DOHH2 (cell line): ENCODE measurements around the gene RNU1-1.
"Not testable (repeated sequence)": the region's sequence is repeated elsewhere in the genome, so short reads cannot be mapped to it uniquely, and the experiment has no call there.

ENCODE experiments used
- H3F3A ChIP-seq: fragments of 200-600 bp; sonication (generic), shearing (Covaris generic); 2 replicates; pipeline ENCODE4 v1.6.0; 2016; ENCODE audit warnings: antibody characterized with exemption, mild to moderate bottlenecking; ENCODE audit not compliant: control insufficient read depth, insufficient read depth
- H3K27ac ChIP-seq: fragments of 200-600 bp; sonication (generic); 2 replicates; pipeline ENCODE4 v1.5.1; 2014; ENCODE audit warnings: low read depth, mild to moderate bottlenecking, low read length, moderate library complexity
- H3K27me3 ChIP-seq: fragments of 200-600 bp; sonication (generic); 2 replicates; pipeline ENCODE4 v1.6.1; 2014; ENCODE audit warnings: mild to moderate bottlenecking, low read length, mixed read lengths; ENCODE audit not compliant: control insufficient read depth
- H3K36me3 ChIP-seq: fragments of 200-600 bp; sonication (generic); 2 replicates; pipeline ENCODE4 v1.6.1; 2014; ENCODE audit warnings: mild to moderate bottlenecking, low read length, moderate library complexity, mixed read lengths; ENCODE audit not compliant: control insufficient read depth
- H3K4me1 ChIP-seq: fragments of 200-600 bp; sonication (generic); 2 replicates; pipeline ENCODE4 v1.6.1; 2014; ENCODE audit warnings: mild to moderate bottlenecking, low read length, mixed read lengths; ENCODE audit not compliant: control insufficient read depth
- H3K4me2 ChIP-seq: fragments of 200-600 bp; sonication (generic); 2 replicates; pipeline ENCODE4 v1.6.0; 2014; ENCODE audit warnings: mild to moderate bottlenecking, low read length, moderate library complexity
- H3K4me3 ChIP-seq: fragments of 200-600 bp; sonication (generic); 2 replicates; pipeline ENCODE4 v1.5.1; 2014; ENCODE audit warnings: mild to moderate bottlenecking, low read length, mixed read lengths
- H3K79me2 ChIP-seq: fragments of 200-600 bp; sonication (generic); 2 replicates; pipeline ENCODE4 v1.6.1; 2014; ENCODE audit warnings: mild to moderate bottlenecking, low read length, mixed read lengths; ENCODE audit not compliant: control insufficient read depth
- H3K9me2 ChIP-seq: fragments of 200-600 bp; sonication (generic); replicated peaks from 2 replicates; pipeline ENCODE4 v1.6.1; 2014; ENCODE audit warnings: mild to moderate bottlenecking, low read length, mixed read lengths; ENCODE audit not compliant: control insufficient read depth
- H3K9me3 ChIP-seq: fragments of 200-600 bp; sonication (generic); 2 replicates; pipeline ENCODE4 v1.6.1; 2014; ENCODE audit warnings: antibody characterized with exemption, low read length, mixed read lengths; ENCODE audit not compliant: control insufficient read depth, insufficient read depth
- H4K20me1 ChIP-seq: fragments of 200-600 bp; sonication (generic); 2 replicates; pipeline ENCODE4 v1.6.0; 2014; ENCODE audit warnings: low read depth, mild to moderate bottlenecking, antibody characterized with exemption, low read length, moderate library complexity; ENCODE audit not compliant: control insufficient read depth, insufficient read depth

Gene RNU1-1

GRCh38 chr1:16519255-16519951, 5.3 kb upstream of the RNU1-1 start:
- H3K4me2 ChIP-seq: not testable (repeated sequence)

DNA sequence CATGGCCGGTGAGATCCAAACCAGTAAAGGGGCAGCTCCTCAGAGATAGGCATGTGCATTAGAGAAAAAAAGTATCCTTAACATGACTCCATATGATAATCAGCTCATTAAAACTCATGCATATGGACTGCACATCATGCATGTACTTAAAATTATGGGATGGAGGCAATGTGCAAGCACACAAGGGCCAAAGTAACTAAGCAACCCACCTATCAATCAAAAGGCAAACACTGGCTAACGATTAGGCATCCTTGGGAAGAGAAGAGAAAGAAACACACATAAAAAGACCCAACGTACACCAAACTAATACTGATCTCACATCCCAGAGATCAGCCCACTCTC, 4.8 kb upstream of the RNU1-1 start:
- not testable (repeated sequence) for H3K4me1 ChIP-seq, H3K9me2 ChIP-seq, H3K9me3 ChIP-seq, H3F3A ChIP-seq, H3K27me3 ChIP-seq, H3K27ac ChIP-seq, H3K36me3 ChIP-seq, H4K20me1 ChIP-seq, H3K4me2 ChIP-seq, H3K4me3 ChIP-seq, H3K79me2 ChIP-seq

More at GRCh38 chr1:16519255-16519951, 5.3 kb upstream of the RNU1-1 start:
- not testable (repeated sequence) for H3K9me2 ChIP-seq, H3K36me3 ChIP-seq, H3K27ac ChIP-seq, H3K9me3 ChIP-seq, H3K4me1 ChIP-seq, H3K27me3 ChIP-seq, H3F3A ChIP-seq, H4K20me1 ChIP-seq, H3K79me2 ChIP-seq, H3K4me3 ChIP-seq

- not testable (repeated sequence) for H3K9me3 ChIP-seq, H3K27ac ChIP-seq, H3F3A ChIP-seq, H3K4me1 ChIP-seq, H3K9me2 ChIP-seq, H3K79me2 ChIP-seq, H3K27me3 ChIP-seq, H3K4me2 ChIP-seq, H3K4me3 ChIP-seq, H3K36me3 ChIP-seq, H4K20me1 ChIP-seq
These were observed 2.8 kb upstream of the RNU1-1 start for GRCh38 chr1:16516694-16517410.

GRCh38 chr1:16513412-16514106, 526 bp downstream of the RNU1-1 start:
- Histone ChIP-seq H3K4me2 (peak overlapping the region; percentile 46; the same call in 1 of the 2 replicates), H3K4me3 (peak overlapping the region; percentile 27; the same call in 1 of the 2 replicates)
- not testable (repeated sequence) for H3K36me3 ChIP-seq, H3K79me2 ChIP-seq, H3K27ac ChIP-seq, H3F3A ChIP-seq, H3K9me3 ChIP-seq, H3K9me2 ChIP-seq, H4K20me1 ChIP-seq, H3K4me1 ChIP-seq, H3K27me3 ChIP-seq

GRCh38 chr1:16512624-16513411, 1.3 kb downstream of the RNU1-1 start:
- H3F3A ChIP-seq, H3K27ac ChIP-seq, H3K9me2 ChIP-seq, H4K20me1 ChIP-seq, H3K79me2 ChIP-seq, H3K27me3 ChIP-seq, H3K36me3 ChIP-seq, H3K4me1 ChIP-seq, H3K9me3 ChIP-seq: not testable (repeated sequence)
- peak overlapping the region; percentile 46; the same call in 1 of the 2 replicates for H3K4me2 ChIP-seq
- H3K4me3 ChIP-seq: peak overlapping the region; percentile 24; the same call in 1 of the 2 replicates

GRCh38 chr1:16511926-16512325, 2.2 kb downstream of the RNU1-1 start:
- not testable (repeated sequence) for H3K4me3 ChIP-seq

GRCh38 chr1:16508861-16509445, 5.1 kb downstream of the RNU1-1 start:
- H3K4me2 ChIP-seq, H3K27me3 ChIP-seq, H3K9me3 ChIP-seq, H3K4me1 ChIP-seq, H3K4me3 ChIP-seq, H3F3A ChIP-seq, H3K27ac ChIP-seq, H3K9me2 ChIP-seq, H4K20me1 ChIP-seq, H3K79me2 ChIP-seq, H3K36me3 ChIP-seq: not testable (repeated sequence)

More at GRCh38 chr1:16511926-16512325, 2.2 kb downstream of the RNU1-1 start:
- H3K4me1 ChIP-seq, H4K20me1 ChIP-seq, H3K79me2 ChIP-seq, H3K36me3 ChIP-seq, H3K4me2 ChIP-seq, H3K27ac ChIP-seq, H3K9me2 ChIP-seq, H3K27me3 ChIP-seq, H3F3A ChIP-seq, H3K9me3 ChIP-seq: not testable (repeated sequence)
